H1 (cell line): ENCODE measurements around the gene SLC35F3. TPM values are rescaled to one million over a fixed set of nuclear protein-coding genes. Genes with fewer than 3 reads are reported as not detected.

Experiments
- CTCF ChIA-PET: fragments of 300-600 bp; sonication (Branson Sonifier 250); formaldehyde crosslinking; loops from one replicate; lab custom pipeline; 2021; ENCODE audit not compliant: partially characterized antibody; lab: Charles Lee
- POLR2A ChIA-PET: fragments of 300-600 bp; sonication (Branson Sonifier 250); formaldehyde crosslinking; loops from one replicate; lab custom pipeline; 2021; ENCODE audit warnings: inconsistent platforms; ENCODE audit not compliant: partially characterized antibody; lab: Charles Lee
- DNase-seq, 2 experiments: peaks; one replicate each; pipeline versions ENCODE4 v3.0.0 to v3.0.0-alpha.2; 2010 to 2022; ENCODE audit warnings: low spot score in 2 of 2, low read depth in 1 of 2, mixed read lengths in 1 of 2
- FAIRE-seq: peaks from 2 replicates; lab custom pipeline; 2011; peaks lifted over from hg19 to GRCh38; lab: Jason Lieb, UNC
- H2AFZ ChIP-seq: 2 replicates; pipeline ENCODE4 v1.8.1; 2012; ENCODE audit warnings: low read length, inconsistent platforms
- H2AK5ac ChIP-seq: 2 replicates; pipeline ENCODE4 v1.6.1; 2013; ENCODE audit warnings: low read depth, low read length
- H2BK120ac ChIP-seq: replicated peaks from 2 replicates; pipeline ENCODE3; 2013; ENCODE audit warnings: low read depth, low read length, inconsistent platforms
- H2BK12ac ChIP-seq: 2 replicates; pipeline ENCODE4 v1.6.1; 2013; ENCODE audit warnings: low read depth, low read length
- H2BK15ac ChIP-seq: 2 replicates; pipeline ENCODE4 v1.6.1; 2013; ENCODE audit warnings: low read length
- H2BK20ac ChIP-seq: 2 replicates; pipeline ENCODE4 v1.6.1; 2013; ENCODE audit warnings: low read length
- H2BK5ac ChIP-seq: 2 replicates; pipeline ENCODE4 v1.6.1; 2013; ENCODE audit warnings: low read depth, low read length
- H3K14ac ChIP-seq: 2 replicates; pipeline ENCODE4 v1.6.1; 2013; ENCODE audit warnings: inconsistent platforms; ENCODE audit not compliant: insufficient read length
- H3K18ac ChIP-seq: 2 replicates; pipeline ENCODE4 v1.6.1; 2013; ENCODE audit warnings: low read length; ENCODE audit errors: extremely low read depth
- H3K23ac ChIP-seq: 2 replicates; pipeline ENCODE4 v1.6.1; 2013; ENCODE audit warnings: inconsistent platforms; ENCODE audit not compliant: insufficient read length
- H3K23me2 ChIP-seq: 2 replicates; pipeline ENCODE4 v1.6.1; 2013; ENCODE audit warnings: low read depth, low read length
- H3K27ac ChIP-seq: 2 replicates; pipeline ENCODE4 v1.6.1; 2011; ENCODE audit warnings: low read depth, low read length, inconsistent platforms
- H3K27me3 ChIP-seq, 4 experiments: replicated peaks in 1 of 4; 1 replicate in 1 of 4; 2 replicates in 3 of 4; pipeline versions ENCODE4 v1.6.1 to v1.8.1; 2011 to 2013; ENCODE audit warnings: low read length in 3 of 4, mild to moderate bottlenecking in 3 of 4, inconsistent platforms in 2 of 4, mixed read lengths in 2 of 4, moderate library complexity in 1 of 4; ENCODE audit not compliant: control insufficient read depth in 3 of 4, insufficient read depth in 3 of 4; ENCODE audit errors: extremely low read depth in 1 of 4
- H3K36me3 ChIP-seq, 4 experiments: 2 replicates each; pipeline versions ENCODE4 v1.6.1 to v1.8.1; 2011 to 2013; ENCODE audit warnings: mild to moderate bottlenecking in 4 of 4, low read length in 3 of 4, moderate library complexity in 2 of 4, control low read depth in 1 of 4, inconsistent platforms in 1 of 4; ENCODE audit not compliant: insufficient read depth in 4 of 4, control insufficient read depth in 2 of 4
- H3K4ac ChIP-seq: replicated peaks from 2 replicates; pipeline ENCODE3; 2013; ENCODE audit warnings: low read length, low read depth, mixed read lengths, inconsistent platforms; ENCODE audit not compliant: insufficient read length
- H3K4me1 ChIP-seq, 4 experiments: replicated peaks in 1 of 4; 1 replicate in 1 of 4; 2 replicates in 3 of 4; pipeline versions ENCODE4 v1.6.1 to v1.8.1; 2011 to 2013; ENCODE audit warnings: low read length in 3 of 4, inconsistent platforms in 2 of 4, mixed read lengths in 1 of 4; ENCODE audit not compliant: insufficient read depth in 4 of 4, control insufficient read depth in 3 of 4
- H3K4me2 ChIP-seq, 2 experiments: 2 replicates each; pipeline versions ENCODE4 v1.6.1 to v1.8.1; 2011 to 2013; ENCODE audit warnings: low read depth in 2 of 2, low read length in 2 of 2, control low read depth in 1 of 2, inconsistent platforms in 1 of 2, mild to moderate bottlenecking in 1 of 2; ENCODE audit not compliant: insufficient read depth in 1 of 2
- H3K4me3 ChIP-seq, 4 experiments: fragments of 200-600, 300-600 bp in 1 of 4; sonication (generic), shearing (Covaris generic), sonication (Bioruptor Twin) in 1 of 4; 2 replicates each; pipeline versions ENCODE4 v1.5.1 to v1.8.1; 2011 to 2016; ENCODE audit warnings: low read length in 4 of 4, low read depth in 3 of 4, control low read depth in 2 of 4, inconsistent platforms in 2 of 4, mild to moderate bottlenecking in 2 of 4, mixed read lengths in 1 of 4, moderate library complexity in 1 of 4; ENCODE audit not compliant: insufficient read depth in 2 of 4; ENCODE audit errors: extremely low read depth in 1 of 4
- H3K56ac ChIP-seq: replicated peaks from 2 replicates; pipeline ENCODE3; 2013; ENCODE audit warnings: low read depth, mild to moderate bottlenecking, mixed read lengths, low read length, inconsistent platforms; ENCODE audit not compliant: insufficient read length
- H3K79me1 ChIP-seq: 2 replicates; pipeline ENCODE4 v1.6.1; 2013; ENCODE audit warnings: low read depth, low read length, control low read depth
- H3K79me2 ChIP-seq, 2 experiments: 2 replicates each; pipeline versions ENCODE4 v1.6.1 to v1.8.1; 2012 to 2013; ENCODE audit warnings: low read length in 2 of 2, mild to moderate bottlenecking in 2 of 2, inconsistent platforms in 1 of 2; ENCODE audit not compliant: insufficient read depth in 2 of 2, control insufficient read depth in 1 of 2
- H3K9ac ChIP-seq, 4 experiments: replicated peaks in 1 of 4; 1 replicate in 1 of 4; 2 replicates in 3 of 4; pipeline versions ENCODE4 v1.6.1 to v1.8.1; 2011 to 2013; ENCODE audit warnings: low read depth in 3 of 4, low read length in 3 of 4, control low read depth in 2 of 4, mild to moderate bottlenecking in 2 of 4, moderate library complexity in 2 of 4, inconsistent platforms in 1 of 4; ENCODE audit errors: extremely low read depth in 1 of 4
- H3K9me3 ChIP-seq, 2 experiments: 2 replicates each; pipeline versions ENCODE4 v1.6.1 to v1.8.1; 2012 to 2013; ENCODE audit warnings: mild to moderate bottlenecking in 2 of 2, moderate library complexity in 2 of 2, control low read depth in 1 of 2, inconsistent platforms in 1 of 2, low read depth in 1 of 2, low read length in 1 of 2, mixed read lengths in 1 of 2; ENCODE audit not compliant: insufficient read depth in 2 of 2
- H4K20me1 ChIP-seq, 2 experiments: replicated peaks in 1 of 2; 2 replicates each; pipeline versions ENCODE3 to v1.8.1; 2011 to 2013; ENCODE audit warnings: inconsistent platforms in 2 of 2, low read length in 2 of 2, mild to moderate bottlenecking in 1 of 2; ENCODE audit not compliant: insufficient read depth in 2 of 2, control insufficient read depth in 1 of 2
- H4K5ac ChIP-seq: 2 replicates; pipeline ENCODE4 v1.6.1; 2013; ENCODE audit warnings: low read length, low read depth, mixed read lengths, inconsistent platforms; ENCODE audit not compliant: insufficient read length
- H4K8ac ChIP-seq: 2 replicates; pipeline ENCODE4 v1.8.0; 2013; ENCODE audit warnings: mild to moderate bottlenecking, moderate library complexity, low read length, inconsistent platforms; ENCODE audit not compliant: insufficient read depth; ENCODE audit errors: extremely low read depth
- H4K91ac ChIP-seq: replicated peaks from 2 replicates; pipeline ENCODE3; 2013; ENCODE audit warnings: low read length, mixed read lengths, inconsistent platforms; ENCODE audit not compliant: insufficient read length
- CREB1 ChIP-seq: IDR thresholded peaks from 2 replicates; pipeline ENCODE4 v1.6.1; 2012; ENCODE audit warnings: inconsistent platforms
- JUND ChIP-seq: IDR thresholded peaks from 2 replicates; pipeline ENCODE4 v1.6.1; 2011; ENCODE audit warnings: mild to moderate bottlenecking, improper control_type of control experiment, low read length
- NRF1 ChIP-seq: IDR thresholded peaks from 2 replicates; pipeline ENCODE4 v1.6.1; 2011; ENCODE audit warnings: mild to moderate bottlenecking, low read depth, low read length, improper control_type of control experiment
- polyA plus RNA-seq, 7 experiments: library from polyadenylated mRNA; depleted of rRNA in 3 of 7; stranded (reverse) in 5 of 7; unstranded in 2 of 7; fragments of >200 nt in 5 of 7; fragments of 200-250 nt in 2 of 7; gene quantifications; 1 replicate in 5 of 7; 2 replicates in 1 of 7; 4 replicates in 1 of 7; pipeline versions ENCODE4 v1.2.1 to v1.2.3, GENCODE V29; 2011 to 2013; ENCODE audit warnings: missing spikeins in 2 of 7, mixed read lengths in 2 of 7
- total RNA-seq: library from RNA; stranded (reverse); fragmentation: NEBNext Ultra II Directional; extraction: Animal tissue kit (Norgen Biotek cat#: 25700); gene quantifications from 2 replicates; pipeline ENCODE4 v1.2.1, GENCODE V29; 2021
- TF ChIP-seq, protein P1 (sequence below): IDR thresholded peaks from 2 replicates; pipeline ENCODE4 v1.6.1; 2012; ENCODE audit warnings: inconsistent platforms

The SLC35F3 gene
- total and polyA plus RNA-seq, 2 of the 8 experiments (the other 6 are each of a cell fraction or from before 2014, with no cell fraction given), result 0.78 to 1.2 TPM

- Histone ChIP-seq H3K9me3 (peaks cover 12 to 17% of the 10 kb centered on the region in 2 experiments; a peak in 3 of 4 replicates), H2AK5ac (no peak overlapping the region), H2BK20ac (no peak overlapping the region), H3K79me1 (no peaks in the 10 kb centered on the region), H3K23ac (no peak overlapping the region), H3K4me2 (no peak overlapping the region), H3K27ac (no peak overlapping the region), H3K14ac (no peak overlapping the region), H4K5ac (no peak overlapping the region), H3K4me1 (no peaks in the 10 kb centered on the region), H3K36me3 (peaks cover 0 to 2% (median 0%) of the 10 kb centered on the region in 4 experiments; a peak in 1 of 8 replicates), H2BK120ac (no peak overlapping the region), H2AFZ (no peak overlapping the region)
- no peak for DNase-seq
- CTCF ChIA-PET, result no interaction called here
- TF ChIP-seq NRF1 (no peak), CREB1 (no peak), JUND (no peak)
- TF ChIP-seq, protein P1, sequence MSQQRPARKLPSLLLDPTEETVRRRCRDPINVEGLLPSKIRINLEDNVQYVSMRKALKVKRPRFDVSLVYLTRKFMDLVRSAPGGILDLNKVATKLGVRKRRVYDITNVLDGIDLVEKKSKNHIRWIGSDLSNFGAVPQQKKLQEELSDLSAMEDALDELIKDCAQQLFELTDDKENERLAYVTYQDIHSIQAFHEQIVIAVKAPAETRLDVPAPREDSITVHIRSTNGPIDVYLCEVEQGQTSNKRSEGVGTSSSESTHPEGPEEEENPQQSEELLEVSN, result no peak
- TF ChIP-seq, all 59 proteins: peak for 0
- Histone ChIP-seq H3K9ac (no peak overlapping the region), H2BK12ac (no peak overlapping the region), H3K18ac (no peak overlapping the region), H2BK15ac (no peak overlapping the region), H4K20me1 (no peaks in the 10 kb centered on the region), H4K8ac (no peak overlapping the region), H4K91ac (no peak overlapping the region), H3K79me2 (no peaks in the 10 kb centered on the region), H3K23me2 (no peaks in the 10 kb centered on the region), H3K4ac (no peak overlapping the region), H3K56ac (no peak overlapping the region), H3K27me3 (no peaks in the 10 kb centered on the region), H3K4me3 (no peak overlapping the region), H2BK5ac (no peak overlapping the region)
- FAIRE-seq, result no peak
- POLR2A ChIA-PET, result no interaction called here
Observed at GRCh38 chr1:233869680-233870079, 34.8 kb upstream of the SLC35F3 start.
